Endothelial cell of umbilical vein (primary cell): ENCODE data around the gene GRAMD1A. TPM values are rescaled to one million over a fixed set of nuclear protein-coding genes. Genes with fewer than 3 reads are reported as not detected.

Experiments
- BruUV-seq: library from RNA; stranded (reverse); fragments of 400-500 nt; replicated peaks from 2 replicates; lab custom pipeline; 2021; lab: Mats Ljungman, UMichigan
- CTCF ChIA-PET: fragments of 300-600, 350-600 bp; sonication (Branson Sonifier 250); formaldehyde crosslinking; loops from one replicate; lab custom pipeline; 2021; ENCODE audit warnings: antibody characterized with exemption, inconsistent platforms; lab: Charles Lee
- POLR2A ChIA-PET: fragments of 300-600, 350-600 bp; sonication (Branson Sonifier 250); formaldehyde crosslinking; loops from one replicate; lab custom pipeline; 2021; ENCODE audit warnings: antibody characterized with exemption, inconsistent platforms; lab: Charles Lee
- DNase-seq: peaks from one replicate; pipeline ENCODE4 v3.0.0-alpha.2; 2011; ENCODE audit warnings: low read depth, low spot score
- FAIRE-seq: peaks from 2 replicates; lab custom pipeline; 2011; peaks lifted over from hg19 to GRCh38; lab: Jason Lieb, UNC
- H2AFZ ChIP-seq: 2 replicates; pipeline ENCODE4 v1.6.0; 2012; ENCODE audit warnings: low read depth, low read length, control low read depth, inconsistent platforms
- H3K27ac ChIP-seq: 2 replicates; pipeline ENCODE4 v1.5.1; 2011; ENCODE audit warnings: low read depth, mild to moderate bottlenecking, control low read depth, low read length, moderate library complexity; ENCODE audit not compliant: insufficient read depth
- H3K27me3 ChIP-seq, 2 experiments: 2 replicates each; pipeline versions ENCODE4 v1.6.0 to v1.6.1; 2011; ENCODE audit warnings: low read length in 2 of 2, mixed read lengths in 1 of 2; ENCODE audit not compliant: control insufficient read depth in 2 of 2, insufficient read depth in 2 of 2
- H3K36me3 ChIP-seq, 2 experiments: 2 replicates in 1 of 2; 3 replicates in 1 of 2; pipeline ENCODE4 v1.5.1; 2011; ENCODE audit warnings: low read length in 2 of 2, mild to moderate bottlenecking in 1 of 2, moderate library complexity in 1 of 2; ENCODE audit not compliant: control insufficient read depth in 2 of 2, insufficient read depth in 2 of 2; ENCODE audit errors: extremely low read depth in 1 of 2
- H3K4me1 ChIP-seq: 3 replicates; pipeline ENCODE4 v1.5.1; 2011; ENCODE audit warnings: mild to moderate bottlenecking, low read length; ENCODE audit not compliant: control insufficient read depth, insufficient read depth; ENCODE audit errors: extremely low read depth
- H3K4me2 ChIP-seq: 2 replicates; pipeline ENCODE4 v1.6.1; 2011; ENCODE audit warnings: low read length, control low read depth, mixed read lengths; ENCODE audit not compliant: insufficient read depth
- H3K4me3 ChIP-seq, 3 experiments: fragments of 200-600 bp in 1 of 3; sonication (generic), shearing (Covaris generic) in 1 of 3; replicated peaks in 1 of 3; 2 replicates each; pipeline ENCODE4 v1.5.1; 2011 to 2016; ENCODE audit warnings: control low read depth in 3 of 3, low read length in 3 of 3, mild to moderate bottlenecking in 2 of 3, inconsistent platforms in 1 of 3, low read depth in 1 of 3, moderate library complexity in 1 of 3; ENCODE audit not compliant: insufficient read depth in 1 of 3
- H3K79me2 ChIP-seq: 2 replicates; pipeline ENCODE4 v1.6.0; 2012; ENCODE audit warnings: low read length, inconsistent platforms; ENCODE audit not compliant: control insufficient read depth, insufficient read depth
- H3K9ac ChIP-seq: replicated peaks from 2 replicates; pipeline ENCODE3; 2011; ENCODE audit warnings: low read length, control low read depth; ENCODE audit not compliant: insufficient read depth; ENCODE audit errors: extremely low read depth
- H3K9me1 ChIP-seq: replicated peaks from 3 replicates; pipeline ENCODE4 v1.6.0; 2011; ENCODE audit warnings: mild to moderate bottlenecking, low read length; ENCODE audit not compliant: control insufficient read depth, insufficient read depth; ENCODE audit errors: extremely low read depth
- H3K9me3 ChIP-seq: replicated peaks from 2 replicates; pipeline ENCODE4 v1.5.1; 2012; ENCODE audit warnings: low read length, inconsistent platforms; ENCODE audit not compliant: control insufficient read depth, insufficient read depth
- H4K20me1 ChIP-seq: replicated peaks from 2 replicates; pipeline ENCODE3; 2011; ENCODE audit warnings: mild to moderate bottlenecking, low read length; ENCODE audit not compliant: control insufficient read depth, insufficient read depth; ENCODE audit errors: extremely low read depth
- CTCF ChIP-seq, 2 donors: IDR thresholded peaks; 1 replicate in 1 of 2; 2 replicates in 1 of 2; pipeline ENCODE4 v1.5.1; 2011; ENCODE audit warnings: low read length in 2 of 2, mild to moderate bottlenecking in 2 of 2, moderate library complexity in 2 of 2, control low read depth in 1 of 2, inconsistent platforms in 1 of 2, low read depth in 1 of 2; ENCODE audit not compliant: insufficient read depth in 1 of 2; ENCODE audit errors: extremely low read depth in 1 of 2
- EZH2 ChIP-seq: IDR thresholded peaks from 2 replicates; pipeline ENCODE4 v1.6.1; 2012; ENCODE audit warnings: borderline replicate concordance, low read depth, mild to moderate bottlenecking, moderate library complexity, low read length, inconsistent platforms; ENCODE audit not compliant: severe bottlenecking
- FOS ChIP-seq: IDR thresholded peaks from 2 replicates; pipeline ENCODE4 v1.6.1; 2011; ENCODE audit warnings: mild to moderate bottlenecking, low read length, moderate library complexity, borderline replicate concordance; ENCODE audit not compliant: insufficient read depth
- GATA2 ChIP-seq: IDR thresholded peaks from 2 replicates; pipeline ENCODE4 v1.7.0; 2011; ENCODE audit warnings: low read depth, mild to moderate bottlenecking, moderate library complexity, mixed read lengths, low read length; ENCODE audit not compliant: insufficient read length, insufficient read depth
- JUN ChIP-seq: IDR thresholded peaks from 2 replicates; pipeline ENCODE4 v1.6.1; 2011; ENCODE audit warnings: borderline replicate concordance, low read depth; ENCODE audit not compliant: insufficient read length, insufficient read depth
- MAX ChIP-seq: IDR thresholded peaks from 2 replicates; pipeline ENCODE4 v1.6.1; 2011; ENCODE audit not compliant: insufficient read depth, insufficient read length
- MYC ChIP-seq: IDR thresholded peaks from one replicate; pipeline ENCODE4 v1.6.1; 2011; ENCODE audit warnings: mild to moderate bottlenecking, low read depth, low read length
- POLR2A ChIP-seq: IDR thresholded peaks from 2 replicates; pipeline ENCODE4 v1.6.1; 2012; ENCODE audit warnings: low read depth, mild to moderate bottlenecking, control low read depth, low read length
- POLR2AphosphoS5 ChIP-seq: IDR thresholded peaks from 2 replicates; pipeline ENCODE4 v1.6.1; 2012; ENCODE audit warnings: low read depth, mild to moderate bottlenecking, control low read depth, low read length, moderate library complexity; ENCODE audit not compliant: insufficient read depth
- dilution Hi-C: fragments of 300-500 bp; cut with MboI; formaldehyde crosslinking; loops from one replicate; pipeline ENCODE4 v1.15.0; 2019; ENCODE audit warnings: low sequenced_read_pairs; ENCODE audit not compliant: extremely low pct_ligation_motif_present
- intact Hi-C: fragments of 100-400 bp; cut with micrococcal nuclease; formaldehyde crosslinking; loops from one replicate; pipeline ENCODE4 v1.10.0; 2022
- polyA plus RNA-seq, 4 experiments: library from polyadenylated mRNA; depleted of rRNA in 3 of 4; stranded (reverse) in 3 of 4; unstranded in 1 of 4; fragments of >200 nt; gene quantifications; 2 replicates each; pipeline versions ENCODE4 v1.2.1 to v1.2.3, GENCODE V29; 2011 to 2012; ENCODE audit warnings: missing spikeins in 1 of 4
- total RNA-seq: library from RNA; stranded (reverse); gene quantifications from 2 replicates; pipeline ENCODE4 v1.2.3, GENCODE V29; 2021

Gene GRAMD1A
- total and polyA plus RNA-seq, 2 donors (not counting 3 experiments of a cell fraction or from before 2014, with no cell fraction given) = 127 to 130 TPM

GRCh38 chr19:35008891-35009341, 8.8 kb downstream of the GRAMD1A start:
- H4K20me1 ChIP-seq = no peaks in the 10 kb centered on the region
- FAIRE-seq = no peak
- no TSS peak for BruUV-seq
- H2AFZ ChIP-seq = no peak overlapping the region
- peaks cover 23% of the 10 kb centered on the region for H3K79me2 ChIP-seq
- H3K36me3 ChIP-seq = peaks cover 11 to 37% of the 10 kb centered on the region in 2 experiments
- TF ChIP-seq MYC = no peak
- TF ChIP-seq JUN = no peak
- H3K4me1 ChIP-seq = peaks cover 22% of the 10 kb centered on the region
- H3K9ac ChIP-seq = no peak overlapping the region
- H3K4me3 ChIP-seq = no peak overlapping the region
- H3K4me2 ChIP-seq = no peak overlapping the region
- dilution Hi-C loops (no loop called here), intact Hi-C loops (loop anchor here (10.0 kb wide), 1 partner anchor 84 kb away; the partner anchor contains the start of gene ZNF30)
- ChIA-PET CTCF (interaction anchor here (0.9 to 9.9 kb wide), 2 partner anchors 35 to 46 kb away, joined by 3 to 129 read pairs; no protein-coding TSS in a partner anchor), POLR2A (no interaction called here)
- no peaks in the 10 kb centered on the region for H3K9me1 ChIP-seq
- no peak for DNase-seq
- H3K27ac ChIP-seq = no peak overlapping the region
- H3K9me3 ChIP-seq = no peaks in the 10 kb centered on the region
- H3K27me3 ChIP-seq = no peaks in the 10 kb centered on the region

- no peaks in the 10 kb centered on the region for H4K20me1 ChIP-seq
- no peak overlapping the region for H2AFZ ChIP-seq
- BruUV-seq = TSS peak; percentile 16
- FAIRE-seq = no peak
- H3K4me3 ChIP-seq = no peak overlapping the region
- H3K27me3 ChIP-seq = no peaks in the 10 kb centered on the region
- peaks cover 20% of the 10 kb centered on the region for H3K4me1 ChIP-seq
- no peaks in the 10 kb centered on the region for H3K9me1 ChIP-seq
- H3K27ac ChIP-seq = no peak overlapping the region
- no peak overlapping the region for H3K4me2 ChIP-seq
- H3K36me3 ChIP-seq = peaks cover 9 to 43% of the 10 kb centered on the region in 2 experiments
- CTCF ChIA-PET = interaction anchor here (9.9 kb wide), 1 partner anchor 36 kb away, joined by 129 read pairs; no protein-coding TSS in a partner anchor
- POLR2A ChIA-PET = no interaction called here
- H3K79me2 ChIP-seq = peaks cover 15% of the 10 kb centered on the region
- H3K9ac ChIP-seq = no peak overlapping the region
- dilution Hi-C loops = no loop called here
- no peaks in the 10 kb centered on the region for H3K9me3 ChIP-seq
- DNase-seq = no peak
- no peak for TF ChIP-seq CTCF (IDR thresholded peaks at IDR 0.05; ENCODE audit: extremely low read depth in 1 of 2, insufficient read depth in 1 of 2, low read depth in 1 of 2, low read length in 2 of 2)
- no peak for TF ChIP-seq GATA2
- no peak for TF ChIP-seq POLR2A
- no peak for TF ChIP-seq JUN
- no peak for TF ChIP-seq EZH2
- TF ChIP-seq POLR2AphosphoS5 = no peak
- no peak for TF ChIP-seq MAX
- TF ChIP-seq MYC = no peak
- no peak for TF ChIP-seq FOS
- intact Hi-C loops = loop anchor here (10.0 kb wide), 1 partner anchor 85 kb away; the partner anchor contains the start of gene ZNF30
Observed at GRCh38 chr19:35009424-35010415, 9.6 kb downstream of the GRAMD1A start.
